ENCODE results near the gene MEIS1. TPM values are rescaled to one million over a fixed set of nuclear protein-coding genes. Genes with fewer than 3 reads are reported as not detected.

MEIS1 gene
- total RNA-seq, 2 donors from 2014 or later, result 15.4 to 23.7 TPM

DNA sequence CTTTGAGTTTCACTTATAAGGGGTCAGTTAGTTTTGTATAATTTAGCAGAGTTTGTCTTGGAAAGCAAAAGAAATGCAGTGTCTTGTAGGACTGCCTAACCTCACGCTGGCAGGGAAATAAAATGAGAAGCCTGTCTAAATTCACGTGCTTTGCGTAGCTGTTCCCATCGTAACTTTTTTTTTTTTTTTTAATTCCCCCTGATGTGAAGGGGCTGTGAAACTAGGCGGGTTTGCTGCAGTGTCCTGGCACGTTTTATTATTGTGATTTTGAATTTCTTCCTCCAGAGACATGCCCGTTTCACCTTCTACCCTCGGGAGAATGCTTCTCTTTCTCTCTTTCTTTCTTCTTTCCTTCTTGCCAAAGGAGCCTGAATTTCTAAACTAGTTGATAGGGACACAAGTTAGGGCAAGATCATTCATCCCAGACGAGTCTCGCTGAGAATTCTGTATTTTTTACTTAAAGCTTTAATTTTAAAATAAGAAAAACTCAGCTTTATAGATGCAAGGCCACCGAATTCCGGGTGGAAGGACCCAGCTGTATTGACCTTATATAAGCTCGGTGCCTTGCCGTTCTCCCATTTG is 2.3 kb downstream of the MEIS1 start:
- Histone ChIP-seq H3K27me3 (replicated peaks; ENCODE audit: insufficient read depth) (peaks cover 6% of the 10 kb centered on the region), H3K9me3 (no peaks in the 10 kb centered on the region), H3K4me3 (peak overlapping the region; percentile 47 to 50), H3K4me1 (replicated peaks) (no peaks in the 10 kb centered on the region), H3K36me3 (no peaks in the 10 kb centered on the region), H3K27ac (peak overlapping the region; percentile 87 to 89)
- intact Hi-C loops (cut with DNase I), result loop anchor here (10.0 kb wide), 3 partner anchors 418 to 1038 kb away; no protein-coding TSS in a partner anchor
- TF ChIP-seq POLR2A (IDR thresholded peaks at IDR 0.05), result no peak
- TF ChIP-seq POLR2AphosphoS5 (IDR thresholded peaks at IDR 0.05), result no peak
- TF ChIP-seq, protein P1, sequence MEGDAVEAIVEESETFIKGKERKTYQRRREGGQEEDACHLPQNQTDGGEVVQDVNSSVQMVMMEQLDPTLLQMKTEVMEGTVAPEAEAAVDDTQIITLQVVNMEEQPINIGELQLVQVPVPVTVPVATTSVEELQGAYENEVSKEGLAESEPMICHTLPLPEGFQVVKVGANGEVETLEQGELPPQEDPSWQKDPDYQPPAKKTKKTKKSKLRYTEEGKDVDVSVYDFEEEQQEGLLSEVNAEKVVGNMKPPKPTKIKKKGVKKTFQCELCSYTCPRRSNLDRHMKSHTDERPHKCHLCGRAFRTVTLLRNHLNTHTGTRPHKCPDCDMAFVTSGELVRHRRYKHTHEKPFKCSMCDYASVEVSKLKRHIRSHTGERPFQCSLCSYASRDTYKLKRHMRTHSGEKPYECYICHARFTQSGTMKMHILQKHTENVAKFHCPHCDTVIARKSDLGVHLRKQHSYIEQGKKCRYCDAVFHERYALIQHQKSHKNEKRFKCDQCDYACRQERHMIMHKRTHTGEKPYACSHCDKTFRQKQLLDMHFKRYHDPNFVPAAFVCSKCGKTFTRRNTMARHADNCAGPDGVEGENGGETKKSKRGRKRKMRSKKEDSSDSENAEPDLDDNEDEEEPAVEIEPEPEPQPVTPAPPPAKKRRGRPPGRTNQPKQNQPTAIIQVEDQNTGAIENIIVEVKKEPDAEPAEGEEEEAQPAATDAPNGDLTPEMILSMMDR (IDR thresholded peaks at IDR 0.05), result no peak
- WGBS, result 2% methylated on average over 14 of the region's 14 CpGs
- DNase-seq (ENCODE audit: low spot score), result no peak

DNA sequence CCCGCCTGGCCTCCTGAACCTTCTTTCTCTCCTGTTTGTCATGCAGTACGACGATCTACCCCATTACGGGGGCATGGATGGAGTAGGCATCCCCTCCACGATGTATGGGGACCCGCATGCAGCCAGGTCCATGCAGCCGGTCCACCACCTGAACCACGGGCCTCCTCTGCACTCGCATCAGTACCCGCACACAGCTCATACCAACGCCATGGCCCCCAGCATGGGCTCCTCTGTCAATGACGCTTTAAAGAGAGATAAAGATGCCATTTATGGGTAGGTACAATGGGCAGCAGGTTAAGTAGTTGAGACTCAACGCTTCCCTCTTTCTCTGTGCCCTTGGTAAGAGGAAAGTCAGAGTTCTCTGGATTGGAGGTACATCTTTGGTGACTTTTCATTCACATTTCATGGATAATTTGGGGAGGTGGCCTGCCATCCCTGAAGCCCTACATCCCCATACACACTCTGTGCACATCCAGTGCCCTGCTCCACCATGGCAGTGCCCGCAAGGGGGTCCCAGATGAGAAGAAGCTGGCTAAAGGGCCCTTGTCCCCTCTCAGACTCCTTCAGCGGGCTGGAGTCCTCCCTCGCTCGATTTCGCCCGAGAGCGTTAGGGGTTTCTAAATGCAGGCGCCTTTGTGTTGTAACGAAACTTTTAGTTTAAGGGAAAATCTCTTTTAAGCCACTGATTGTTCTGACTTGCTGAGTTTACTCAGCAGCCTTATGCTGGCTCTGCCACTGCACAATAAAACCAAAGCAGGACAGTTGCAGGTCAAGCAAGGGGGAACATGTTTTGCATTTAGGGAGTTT is 3.0 kb downstream of the MEIS1 start:
- Histone ChIP-seq H3K4me1 (replicated peaks) (no peaks in the 10 kb centered on the region), H3K27me3 (replicated peaks; ENCODE audit: insufficient read depth) (peaks cover 5% of the 10 kb centered on the region), H3K27ac (peak overlapping the region; percentile 87 to 89), H3K4me3 (peak overlapping the region; percentile 47 to 50), H3K9me3 (no peaks in the 10 kb centered on the region), H3K36me3 (no peaks in the 10 kb centered on the region)
- intact Hi-C loops (cut with DNase I), result loop anchor here (2.0 to 10.0 kb wide), 4 partner anchors 255 to 1037 kb away; no protein-coding TSS in a partner anchor
- no peak for DNase-seq (ENCODE audit: low spot score)
- 2% methylated on average over 22 of the region's 22 CpGs for WGBS
- TF ChIP-seq, protein P1 (IDR thresholded peaks at IDR 0.05), result no peak
- no peak for TF ChIP-seq POLR2AphosphoS5 (IDR thresholded peaks at IDR 0.05)
- TF ChIP-seq POLR2A (IDR thresholded peaks at IDR 0.05), result no peak

DNA sequence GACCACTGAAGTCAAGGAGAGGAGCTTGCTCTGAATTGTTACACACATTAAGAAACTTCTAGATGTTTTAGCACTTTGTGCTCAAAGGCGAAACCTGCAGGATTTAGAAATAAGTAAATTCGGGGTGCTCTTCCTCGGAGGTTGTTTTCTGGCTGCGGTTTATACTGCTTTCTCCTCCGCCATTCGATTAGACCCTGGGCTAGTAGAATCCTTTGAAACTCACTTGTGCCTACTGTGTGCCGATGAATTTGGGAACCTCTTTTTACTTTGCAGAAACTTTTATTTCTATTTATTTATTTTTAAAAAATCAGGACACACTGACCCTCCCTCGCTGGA is 3.5 kb downstream of the MEIS1 start:
- intact Hi-C loops (cut with DNase I), result loop anchor here (2.0 to 10.0 kb wide), 4 partner anchors 254 to 1036 kb away; no protein-coding TSS in a partner anchor

DNA sequence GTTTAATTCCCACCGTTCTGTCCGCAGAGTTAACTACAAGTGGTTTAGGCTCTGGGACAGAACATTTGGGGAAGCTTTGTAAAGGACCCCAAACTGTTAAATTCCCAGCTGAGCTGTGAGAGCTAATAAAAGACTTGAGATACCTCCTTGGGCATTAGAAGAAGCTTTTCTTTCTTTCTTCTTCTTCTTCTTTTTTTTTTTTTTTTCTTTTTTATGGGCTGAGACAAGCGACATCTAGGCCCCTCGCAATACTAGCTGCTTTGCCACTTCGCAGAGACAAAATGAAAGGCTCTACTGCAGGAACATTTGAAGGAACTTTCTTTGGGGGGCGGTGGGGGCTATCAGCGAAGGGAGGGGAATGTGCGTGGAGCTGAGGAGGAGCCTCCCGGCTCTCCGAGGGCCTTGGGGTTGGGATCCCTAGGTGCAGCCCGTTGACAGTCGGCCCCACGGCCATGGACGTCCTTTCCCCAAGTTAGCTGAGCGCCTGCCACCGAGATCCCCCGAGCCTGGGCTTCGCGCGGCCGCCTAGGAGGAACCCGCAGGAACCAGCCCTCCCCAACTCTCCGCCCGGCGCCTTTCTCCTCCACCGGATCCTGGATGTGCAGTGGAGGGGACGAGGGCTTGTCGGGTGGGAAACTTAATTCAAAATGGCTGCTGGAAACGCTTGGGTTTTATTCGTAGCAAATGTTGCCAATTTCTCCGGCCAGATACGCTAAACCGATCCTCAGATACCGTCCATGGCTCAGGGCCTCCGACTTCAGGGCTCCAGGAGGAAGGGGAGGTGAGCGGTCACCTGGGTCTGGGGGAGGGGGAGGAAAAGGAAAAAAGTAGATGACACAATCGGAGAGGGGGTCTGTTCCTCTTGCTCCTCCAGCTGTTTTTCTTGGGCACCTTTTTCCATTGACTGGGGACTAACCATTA is 4.2 kb downstream of the MEIS1 start:
- intact Hi-C loops (cut with DNase I), result loop anchor here (2.0 to 10.0 kb wide), 4 partner anchors 254 to 1036 kb away; no protein-coding TSS in a partner anchor
- no peaks in the 10 kb centered on the region for H3K9me3 ChIP-seq
- no peak for DNase-seq (ENCODE audit: low spot score)
- H3K36me3 ChIP-seq, result no peaks in the 10 kb centered on the region
- WGBS, result 5% methylated on average over 36 of the region's 37 CpGs
- TF ChIP-seq, protein P1 (IDR thresholded peaks at IDR 0.05), result no peak
- TF ChIP-seq POLR2A (IDR thresholded peaks at IDR 0.05) (no peak), POLR2AphosphoS5 (IDR thresholded peaks at IDR 0.05) (no peak)
- H3K27ac ChIP-seq, result peak overlapping the region; percentile 87 to 89
- no peaks in the 10 kb centered on the region for H3K27me3 ChIP-seq (replicated peaks; ENCODE audit: insufficient read depth)
- peak overlapping the region; percentile 47 to 50 for H3K4me3 ChIP-seq
- no peaks in the 10 kb centered on the region for H3K4me1 ChIP-seq (replicated peaks)

More for the DNA sequence above, 3.5 kb downstream of the MEIS1 start:
- 14% methylated on average over 8 of the region's 8 CpGs for WGBS
- TF ChIP-seq, protein P1 (IDR thresholded peaks at IDR 0.05), result no peak
- TF ChIP-seq POLR2AphosphoS5 (IDR thresholded peaks at IDR 0.05), result no peak
- no peak for TF ChIP-seq POLR2A (IDR thresholded peaks at IDR 0.05)
- Histone ChIP-seq H3K36me3 (no peaks in the 10 kb centered on the region), H3K4me1 (replicated peaks) (no peaks in the 10 kb centered on the region), H3K27me3 (replicated peaks; ENCODE audit: insufficient read depth) (peaks cover 3% of the 10 kb centered on the region), H3K4me3 (peak overlapping the region; percentile 47 to 50), H3K9me3 (no peaks in the 10 kb centered on the region), H3K27ac (peak overlapping the region; percentile 87 to 89)
- DNase-seq (ENCODE audit: low spot score), result no peak
